ENCODE measurements around the gene ADARB2. TPM values are rescaled to one million over a fixed set of nuclear protein-coding genes. Genes with fewer than 3 reads are reported as not detected.

The ADARB2 gene
- total RNA-seq, 1 donor from 2014 or later: under 0.01 TPM

GRCh38 chr10:1378473-1378872, 358.9 kb downstream of the ADARB2 start:
- Histone ChIP-seq H3K4me3 (ENCODE audit: low read length in 3 of 3) (no peak overlapping the region), H3K36me3 (ENCODE audit: control insufficient read depth in 3 of 3, insufficient read depth in 3 of 3, low read length in 3 of 3) (no peaks in the 10 kb centered on the region), H3K27ac (ENCODE audit: low read depth, low read length) (no peak overlapping the region), H3K9ac (ENCODE audit: low read depth in 1 of 3, low read length in 3 of 3) (no peak overlapping the region), H3K4me1 (ENCODE audit: control insufficient read depth in 3 of 3, insufficient read depth in 3 of 3, low read length in 3 of 3) (no peaks in the 10 kb centered on the region), H3K9me3 (ENCODE audit: control insufficient read depth in 3 of 3, low read length in 3 of 3) (peaks cover 0 to 3% (median 3%) of the 10 kb centered on the region in 3 donors), H3K27me3 (ENCODE audit: control insufficient read depth in 3 of 3, insufficient read depth in 3 of 3, low read length in 3 of 3) (peaks cover 21 to 40% (median 28%) of the 10 kb centered on the region in 3 donors)

DNA sequence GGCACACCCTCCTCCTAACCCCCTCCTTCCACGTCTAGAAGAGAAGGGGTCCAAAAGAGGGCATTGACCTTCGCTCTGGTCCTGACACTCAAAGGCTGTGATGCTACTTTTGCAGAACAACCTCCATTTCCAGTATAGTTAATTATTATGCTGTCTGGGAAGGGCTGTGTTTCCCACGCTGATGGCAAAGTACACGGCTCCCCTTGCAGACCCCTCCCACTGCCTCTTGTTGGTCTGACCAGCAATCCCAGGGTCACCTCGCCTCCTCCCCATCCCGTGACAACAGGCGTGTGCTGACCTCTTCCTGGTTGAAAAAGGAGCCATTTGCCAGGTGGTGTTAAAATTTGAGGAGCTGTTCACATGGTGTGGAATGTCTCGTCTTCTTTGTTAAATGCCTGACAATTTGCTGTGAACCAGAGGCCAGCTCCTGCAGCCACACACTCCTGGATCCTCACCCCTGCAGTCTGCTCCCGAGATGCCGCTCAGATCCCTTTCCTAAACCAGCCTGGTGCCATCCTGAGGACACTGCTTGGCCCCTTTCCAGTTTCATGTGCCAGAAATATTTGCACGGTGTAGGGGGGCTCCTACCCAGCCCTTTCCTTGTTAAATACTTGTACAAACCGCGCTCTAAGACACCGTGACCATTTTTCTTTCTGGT, 359.5 kb downstream of the ADARB2 start:
- peaks cover 23 to 40% (median 28%) of the 10 kb centered on the region in 3 donors for H3K27me3 ChIP-seq (ENCODE audit: control insufficient read depth in 3 of 3, insufficient read depth in 3 of 3, low read length in 3 of 3)

DNA sequence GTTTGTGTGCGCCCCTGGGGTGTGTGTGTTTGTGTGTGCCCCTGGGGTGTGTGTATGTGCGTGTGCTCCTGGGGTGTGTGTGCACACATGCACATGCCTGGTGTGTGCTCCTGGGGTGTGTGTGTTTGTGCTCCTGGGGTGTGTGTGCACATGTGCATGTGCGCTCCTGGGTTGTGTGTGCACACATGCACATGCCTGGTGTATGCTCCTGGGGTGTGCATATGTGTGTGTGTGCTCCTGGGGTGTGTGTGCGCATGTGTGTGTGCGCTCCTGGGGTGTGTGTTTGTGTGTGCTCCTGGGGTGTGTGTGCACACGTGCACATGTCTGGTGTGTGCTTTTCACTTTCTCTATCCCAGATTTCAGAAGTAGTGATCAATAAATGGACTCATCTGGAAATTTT, 360.1 kb downstream of the ADARB2 start:
- Histone ChIP-seq H3K27ac (ENCODE audit: low read depth, low read length) (no peak overlapping the region), H3K4me3 (ENCODE audit: low read length in 3 of 3) (no peak overlapping the region), H3K27me3 (ENCODE audit: control insufficient read depth in 3 of 3, insufficient read depth in 3 of 3, low read length in 3 of 3) (peaks cover 23 to 40% (median 28%) of the 10 kb centered on the region in 3 donors), H3K36me3 (ENCODE audit: control insufficient read depth in 3 of 3, insufficient read depth in 3 of 3, low read length in 3 of 3) (no peaks in the 10 kb centered on the region), H3K9ac (ENCODE audit: low read depth in 1 of 3, low read length in 3 of 3) (no peak overlapping the region), H3K9me3 (ENCODE audit: control insufficient read depth in 3 of 3, low read length in 3 of 3) (peaks cover 0 to 3% (median 3%) of the 10 kb centered on the region in 3 donors), H3K4me1 (ENCODE audit: control insufficient read depth in 3 of 3, insufficient read depth in 3 of 3, low read length in 3 of 3) (no peaks in the 10 kb centered on the region)

More for the DNA sequence above, 359.5 kb downstream of the ADARB2 start:
- Histone ChIP-seq H3K9me3 (ENCODE audit: control insufficient read depth in 3 of 3, low read length in 3 of 3) (peaks cover 0 to 3% (median 3%) of the 10 kb centered on the region in 3 donors), H3K4me1 (ENCODE audit: control insufficient read depth in 3 of 3, insufficient read depth in 3 of 3, low read length in 3 of 3) (no peaks in the 10 kb centered on the region), H3K36me3 (ENCODE audit: control insufficient read depth in 3 of 3, insufficient read depth in 3 of 3, low read length in 3 of 3) (no peaks in the 10 kb centered on the region), H3K9ac (ENCODE audit: low read depth in 1 of 3, low read length in 3 of 3) (no peak overlapping the region), H3K4me3 (ENCODE audit: low read length in 3 of 3) (no peak overlapping the region), H3K27ac (ENCODE audit: low read depth, low read length) (no peak overlapping the region)

DNA sequence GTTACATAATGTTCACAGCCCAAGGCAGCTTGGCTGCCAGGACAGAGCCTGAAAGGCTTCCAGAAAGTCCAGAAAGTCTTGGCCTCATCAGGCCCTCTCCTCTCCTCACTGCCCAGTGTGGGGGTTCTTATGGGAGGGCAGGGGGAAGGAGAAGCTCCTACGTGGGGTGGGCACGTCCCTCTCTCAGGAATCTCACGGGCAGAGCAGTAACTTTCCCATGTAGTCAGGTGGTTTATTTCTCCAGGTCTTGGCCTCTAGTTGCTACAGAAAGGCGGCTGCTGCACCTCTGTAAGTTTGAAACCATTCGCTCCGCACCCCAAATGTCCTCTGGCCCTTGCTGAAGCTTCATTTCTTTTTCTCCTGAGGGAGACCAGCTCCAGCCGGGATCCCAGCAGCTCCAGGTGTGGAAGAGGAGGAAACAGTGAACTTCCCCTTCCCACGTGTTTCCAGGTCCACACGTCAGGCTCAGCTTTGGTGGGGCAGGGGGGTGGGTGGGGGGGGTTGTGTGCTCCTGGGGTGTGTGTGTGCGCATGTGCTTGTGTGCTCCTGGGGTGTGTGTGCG, 360.9 kb downstream of the ADARB2 start:
- peaks cover 23 to 36% (median 28%) of the 10 kb centered on the region in 3 donors for H3K27me3 ChIP-seq (ENCODE audit: control insufficient read depth in 3 of 3, insufficient read depth in 3 of 3, low read length in 3 of 3)
- H3K27ac ChIP-seq (ENCODE audit: low read depth, low read length): no peak overlapping the region
- no peaks in the 10 kb centered on the region for H3K36me3 ChIP-seq (ENCODE audit: control insufficient read depth in 3 of 3, insufficient read depth in 3 of 3, low read length in 3 of 3)
- peaks cover 0 to 3% (median 3%) of the 10 kb centered on the region in 3 donors for H3K9me3 ChIP-seq (ENCODE audit: control insufficient read depth in 3 of 3, low read length in 3 of 3)
- H3K4me1 ChIP-seq (ENCODE audit: control insufficient read depth in 3 of 3, insufficient read depth in 3 of 3, low read length in 3 of 3): no peaks in the 10 kb centered on the region
- H3K9ac ChIP-seq (ENCODE audit: low read depth in 1 of 3, low read length in 3 of 3): no peak overlapping the region
- no peak overlapping the region for H3K4me3 ChIP-seq (ENCODE audit: low read length in 3 of 3)

DNA sequence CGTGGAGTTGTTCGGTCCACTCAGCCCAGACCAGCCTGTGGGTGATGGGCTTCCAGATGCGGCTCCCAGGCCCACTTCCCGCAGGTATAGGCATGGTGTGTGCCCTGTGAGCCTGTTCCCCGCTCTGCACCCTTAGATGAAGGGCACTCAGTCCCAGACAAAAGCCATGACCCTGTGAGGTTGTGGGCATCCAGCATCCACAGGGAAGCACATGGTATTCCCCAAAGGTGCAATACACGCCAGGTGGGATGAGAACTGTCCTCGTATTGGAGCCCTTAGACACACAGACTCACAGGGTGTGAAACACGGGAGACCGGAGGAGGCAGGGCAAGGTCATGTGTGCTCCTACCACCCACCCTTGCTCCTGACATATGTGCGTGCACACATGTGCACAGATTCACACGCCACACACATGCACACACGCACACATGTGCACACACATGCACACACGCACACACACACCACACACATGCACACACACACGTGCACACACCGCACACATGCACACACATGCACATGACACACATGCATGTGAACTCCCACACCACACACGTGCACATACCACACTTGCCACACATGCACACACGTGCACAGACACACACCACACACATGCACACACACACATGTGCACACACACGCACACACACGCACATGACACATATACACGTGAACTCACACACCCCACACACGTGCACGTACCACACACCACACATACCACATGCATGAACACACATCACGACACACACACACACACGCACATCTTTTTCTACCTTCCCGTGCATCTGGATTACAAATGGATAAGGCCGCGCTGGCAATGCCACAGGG, 361.8 kb downstream of the ADARB2 start:
- H3K27ac ChIP-seq (ENCODE audit: low read depth, low read length): no peak overlapping the region
- H3K36me3 ChIP-seq (ENCODE audit: control insufficient read depth in 3 of 3, insufficient read depth in 3 of 3, low read length in 3 of 3): no peaks in the 10 kb centered on the region
- H3K4me3 ChIP-seq (ENCODE audit: low read length in 3 of 3): no peak overlapping the region
- no peaks in the 10 kb centered on the region for H3K4me1 ChIP-seq (ENCODE audit: control insufficient read depth in 3 of 3, insufficient read depth in 3 of 3, low read length in 3 of 3)
- peaks cover 23 to 32% (median 28%) of the 10 kb centered on the region in 3 donors for H3K27me3 ChIP-seq (ENCODE audit: control insufficient read depth in 3 of 3, insufficient read depth in 3 of 3, low read length in 3 of 3)
- peaks cover 0 to 3% (median 3%) of the 10 kb centered on the region in 3 donors for H3K9me3 ChIP-seq (ENCODE audit: control insufficient read depth in 3 of 3, low read length in 3 of 3)
- H3K9ac ChIP-seq (ENCODE audit: low read depth in 1 of 3, low read length in 3 of 3): no peak overlapping the region

DNA sequence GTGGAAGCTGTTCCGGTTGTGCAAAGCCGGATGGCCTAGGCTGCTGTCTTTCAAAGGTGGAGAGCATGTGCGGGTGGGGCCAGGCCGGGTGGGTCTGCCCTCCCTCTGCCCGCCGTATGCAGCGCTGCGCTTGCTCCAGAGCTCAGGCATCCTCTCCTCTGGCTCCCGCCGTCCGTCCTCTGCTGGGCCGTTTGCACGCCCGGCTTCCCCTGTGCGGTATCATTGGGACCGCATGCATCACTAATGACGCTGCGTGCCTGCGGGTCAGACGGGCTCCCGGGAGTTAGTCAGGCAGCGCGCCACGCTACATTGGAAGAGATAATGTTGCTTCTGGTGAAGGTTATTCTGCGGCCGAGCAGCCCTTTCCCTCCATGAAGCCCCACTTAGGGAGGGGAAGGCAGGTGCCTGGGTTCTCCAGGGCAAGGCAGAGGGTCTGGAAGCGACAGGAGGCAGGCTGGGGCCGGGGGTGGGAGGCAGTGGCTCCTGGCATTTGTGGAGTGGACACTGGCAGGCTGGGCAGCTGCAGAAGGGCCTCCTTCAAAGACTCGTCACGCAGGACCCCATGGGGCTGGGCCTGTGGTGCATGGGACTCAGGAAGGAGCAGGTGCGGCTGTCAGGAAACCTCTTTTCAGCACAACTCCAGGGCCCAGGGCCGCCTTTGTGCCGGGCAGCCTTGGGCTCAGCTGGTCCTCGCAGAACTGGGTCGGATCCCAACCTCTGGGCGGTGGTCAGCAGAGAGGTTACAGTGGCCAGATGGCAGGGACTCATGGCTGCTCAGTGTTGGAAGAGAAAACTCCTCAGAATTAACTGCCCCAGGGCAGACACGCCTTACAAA, 362.6 kb downstream of the ADARB2 start:
- Histone ChIP-seq H3K4me1 (ENCODE audit: control insufficient read depth in 3 of 3, insufficient read depth in 3 of 3, low read length in 3 of 3) (no peaks in the 10 kb centered on the region), H3K9me3 (ENCODE audit: control insufficient read depth in 3 of 3, low read length in 3 of 3) (peaks cover 0 to 3% (median 3%) of the 10 kb centered on the region in 3 donors), H3K27me3 (ENCODE audit: control insufficient read depth in 3 of 3, insufficient read depth in 3 of 3, low read length in 3 of 3) (peaks cover 23 to 30% (median 26%) of the 10 kb centered on the region in 3 donors), H3K4me3 (ENCODE audit: low read length in 3 of 3) (no peak overlapping the region), H3K36me3 (ENCODE audit: control insufficient read depth in 3 of 3, insufficient read depth in 3 of 3, low read length in 3 of 3) (no peaks in the 10 kb centered on the region), H3K9ac (ENCODE audit: low read depth in 1 of 3, low read length in 3 of 3) (no peak overlapping the region), H3K27ac (ENCODE audit: low read depth, low read length) (no peak overlapping the region)

- Histone ChIP-seq H3K27me3 (ENCODE audit: control insufficient read depth in 3 of 3, insufficient read depth in 3 of 3, low read length in 3 of 3) (peaks cover 18 to 19% (median 18%) of the 10 kb centered on the region in 3 donors), H3K9me3 (ENCODE audit: control insufficient read depth in 3 of 3, low read length in 3 of 3) (peaks cover 0 to 3% (median 3%) of the 10 kb centered on the region in 3 donors), H3K4me3 (ENCODE audit: low read length in 3 of 3) (no peak overlapping the region)
These were observed 364.0 kb downstream of the ADARB2 start for GRCh38 chr10:1373287-1373686.

GRCh38 chr10:1372212-1372611, 365.1 kb downstream of the ADARB2 start:
- peaks cover 8 to 13% (median 12%) of the 10 kb centered on the region in 3 donors for H3K27me3 ChIP-seq (ENCODE audit: control insufficient read depth in 3 of 3, insufficient read depth in 3 of 3, low read length in 3 of 3)
- H3K4me3 ChIP-seq (ENCODE audit: low read length in 3 of 3): no peak overlapping the region
- H3K36me3 ChIP-seq (ENCODE audit: control insufficient read depth in 3 of 3, insufficient read depth in 3 of 3, low read length in 3 of 3): no peaks in the 10 kb centered on the region
- H3K9me3 ChIP-seq (ENCODE audit: control insufficient read depth in 3 of 3, low read length in 3 of 3): peaks cover 0 to 3% (median 3%) of the 10 kb centered on the region in 3 donors
- no peak overlapping the region for H3K9ac ChIP-seq (ENCODE audit: low read depth in 1 of 3, low read length in 3 of 3)
- no peaks in the 10 kb centered on the region for H3K4me1 ChIP-seq (ENCODE audit: control insufficient read depth in 3 of 3, insufficient read depth in 3 of 3, low read length in 3 of 3)
- no peak overlapping the region for H3K27ac ChIP-seq (ENCODE audit: low read depth, low read length)

More at GRCh38 chr10:1373287-1373686, 364.0 kb downstream of the ADARB2 start:
- H3K4me1 ChIP-seq (ENCODE audit: control insufficient read depth in 3 of 3, insufficient read depth in 3 of 3, low read length in 3 of 3): no peaks in the 10 kb centered on the region
- H3K27ac ChIP-seq (ENCODE audit: low read depth, low read length): no peak overlapping the region
- no peaks in the 10 kb centered on the region for H3K36me3 ChIP-seq (ENCODE audit: control insufficient read depth in 3 of 3, insufficient read depth in 3 of 3, low read length in 3 of 3)
- H3K9ac ChIP-seq (ENCODE audit: low read depth in 1 of 3, low read length in 3 of 3): no peak overlapping the region

- no peak overlapping the region for H3K9ac ChIP-seq (ENCODE audit: low read depth in 1 of 3, low read length in 3 of 3)
- H3K4me3 ChIP-seq (ENCODE audit: low read length in 3 of 3): no peak overlapping the region
- H3K4me1 ChIP-seq (ENCODE audit: control insufficient read depth in 3 of 3, insufficient read depth in 3 of 3, low read length in 3 of 3): no peaks in the 10 kb centered on the region
These were observed 367.0 kb downstream of the ADARB2 start for GRCh38 chr10:1370298-1370697.

More at GRCh38 chr10:1370298-1370697, 367.0 kb downstream of the ADARB2 start:
- Histone ChIP-seq H3K9me3 (ENCODE audit: control insufficient read depth in 3 of 3, low read length in 3 of 3) (no peaks in the 10 kb centered on the region), H3K27me3 (ENCODE audit: control insufficient read depth in 3 of 3, insufficient read depth in 3 of 3, low read length in 3 of 3) (peaks cover 0 to 15% (median 6%) of the 10 kb centered on the region in 3 donors), H3K36me3 (ENCODE audit: control insufficient read depth in 3 of 3, insufficient read depth in 3 of 3, low read length in 3 of 3) (no peaks in the 10 kb centered on the region), H3K27ac (ENCODE audit: low read depth, low read length) (no peak overlapping the region)

All from skeletal muscle tissue (tissue), 4 donors.